Thoracic aorta (tissue), 2 donors: ENCODE measurements around the gene ARFGAP2. TPM values are rescaled to one million over a fixed set of nuclear protein-coding genes. Genes with fewer than 3 reads are reported as not detected.

Source experiments
- ATAC-seq: fragments of 150-250 bp; one replicate; pipeline ENCODE4 v1.8.0; 2017; ENCODE audit warnings: low read depth; ENCODE audit not compliant: insufficient number of reproducible peaks, low FRiP score
- DNase-seq: peaks from one replicate; pipeline ENCODE4 v3.0.0-alpha.2; 2020; ENCODE audit warnings: low spot score
- H3K27ac ChIP-seq, 2 donors: fragments of 200-600 bp; sonication (generic); 1 replicate in 1 of 2; 2 replicates in 1 of 2; pipeline ENCODE4 v1.5.1; 2016; ENCODE audit warnings: mild to moderate bottlenecking in 2 of 2, moderate library complexity in 2 of 2
- H3K27me3 ChIP-seq: fragments of 200-600 bp; sonication (generic); replicated peaks from 2 replicates; pipeline ENCODE4 v1.6.0; 2016; ENCODE audit warnings: mild to moderate bottlenecking; ENCODE audit not compliant: insufficient read depth
- H3K36me3 ChIP-seq: fragments of 200-600 bp; sonication (generic); one replicate; pipeline ENCODE4 v1.5.1; 2016
- H3K4me1 ChIP-seq, 2 donors: fragments of 200-600 bp; sonication (generic); 1 replicate in 1 of 2; 2 replicates in 1 of 2; pipeline versions ENCODE4 v1.5.1 to v1.6.0; 2016; ENCODE audit warnings: low read depth in 2 of 2, mild to moderate bottlenecking in 1 of 2; ENCODE audit not compliant: control insufficient read depth in 1 of 2
- H3K4me3 ChIP-seq: fragments of 200-600 bp; sonication (generic); 2 replicates; pipeline ENCODE4 v1.5.1; 2016; ENCODE audit warnings: mild to moderate bottlenecking
- H3K9me3 ChIP-seq: fragments of 200-600 bp; sonication (generic); 2 replicates; pipeline ENCODE4 v1.5.1; 2016
- total RNA-seq, 2 donors: library from RNA; depleted of rRNA; stranded (reverse); fragments of >200 nt; gene quantifications; one replicate each; pipeline versions ENCODE4 v1.1.0 to v1.2.3, GENCODE V29; 2016
- TF ChIP-seq, protein P1 (sequence below): fragments of 200-600 bp; sonication (generic); IDR thresholded peaks from one replicate; pipeline ENCODE4 v1.5.1; 2019; ENCODE audit warnings: antibody characterized with exemption

The ARFGAP2 gene
- total RNA-seq, 2 donors from 2014 or later: 122 to 164 TPM

DNA sequence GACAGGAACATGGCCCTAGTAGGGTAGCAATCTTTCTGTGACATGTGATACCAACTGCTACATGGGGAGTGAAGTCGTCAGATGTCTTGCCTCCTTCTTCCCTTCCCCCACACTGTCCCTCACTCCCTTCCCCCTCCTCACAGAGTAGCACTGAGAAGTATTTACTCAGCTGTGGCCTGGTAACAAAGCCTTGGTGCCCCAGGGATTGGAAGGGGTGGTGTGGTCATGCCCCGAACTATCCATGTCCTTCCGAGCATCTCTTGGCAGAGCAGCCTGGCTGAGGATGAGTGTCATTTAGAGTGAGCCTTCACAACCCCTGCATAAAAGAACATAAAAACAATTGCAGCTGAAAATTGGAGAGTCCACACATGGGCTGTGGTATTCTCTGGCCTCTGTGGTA, 46.1 kb downstream of the ARFGAP2 start:
- Histone ChIP-seq H3K27ac (no peak overlapping the region), H3K4me1 (no peaks in the 10 kb centered on the region), H3K9me3 (no peaks in the 10 kb centered on the region), H3K36me3 (no peaks in the 10 kb centered on the region), H3K27me3 (no peaks in the 10 kb centered on the region), H3K4me3 (no peak overlapping the region)
- no peak for ATAC-seq
- TF ChIP-seq, protein P1, sequence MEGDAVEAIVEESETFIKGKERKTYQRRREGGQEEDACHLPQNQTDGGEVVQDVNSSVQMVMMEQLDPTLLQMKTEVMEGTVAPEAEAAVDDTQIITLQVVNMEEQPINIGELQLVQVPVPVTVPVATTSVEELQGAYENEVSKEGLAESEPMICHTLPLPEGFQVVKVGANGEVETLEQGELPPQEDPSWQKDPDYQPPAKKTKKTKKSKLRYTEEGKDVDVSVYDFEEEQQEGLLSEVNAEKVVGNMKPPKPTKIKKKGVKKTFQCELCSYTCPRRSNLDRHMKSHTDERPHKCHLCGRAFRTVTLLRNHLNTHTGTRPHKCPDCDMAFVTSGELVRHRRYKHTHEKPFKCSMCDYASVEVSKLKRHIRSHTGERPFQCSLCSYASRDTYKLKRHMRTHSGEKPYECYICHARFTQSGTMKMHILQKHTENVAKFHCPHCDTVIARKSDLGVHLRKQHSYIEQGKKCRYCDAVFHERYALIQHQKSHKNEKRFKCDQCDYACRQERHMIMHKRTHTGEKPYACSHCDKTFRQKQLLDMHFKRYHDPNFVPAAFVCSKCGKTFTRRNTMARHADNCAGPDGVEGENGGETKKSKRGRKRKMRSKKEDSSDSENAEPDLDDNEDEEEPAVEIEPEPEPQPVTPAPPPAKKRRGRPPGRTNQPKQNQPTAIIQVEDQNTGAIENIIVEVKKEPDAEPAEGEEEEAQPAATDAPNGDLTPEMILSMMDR: no peak
- no peak for DNase-seq

DNA sequence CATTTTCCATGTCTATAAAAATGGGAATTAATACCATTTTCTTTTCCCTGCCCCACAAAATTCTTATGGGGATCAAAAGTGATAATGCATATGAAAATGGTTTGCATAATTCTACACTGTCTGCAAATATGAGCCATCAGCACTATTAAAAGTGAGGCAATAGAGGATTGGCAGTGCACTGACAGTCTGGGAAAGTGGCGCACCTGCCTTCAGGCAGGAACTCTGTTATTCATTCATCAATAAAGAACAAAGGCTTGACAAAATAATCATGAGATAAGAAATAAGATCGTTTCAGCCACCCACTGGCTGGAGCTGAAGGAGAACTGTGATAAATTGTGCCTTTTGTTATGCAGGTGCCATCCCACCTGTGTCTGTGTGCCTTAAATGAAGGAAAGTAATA, 49.5 kb downstream of the ARFGAP2 start:
- no peak overlapping the region for H3K27ac ChIP-seq
- ATAC-seq (no peak), DNase-seq (no peak)
- H3K4me3 ChIP-seq: no peak overlapping the region
- H3K9me3 ChIP-seq: no peaks in the 10 kb centered on the region
- TF ChIP-seq, protein P1: no peak
- H3K36me3 ChIP-seq: no peaks in the 10 kb centered on the region
- no peaks in the 10 kb centered on the region for H3K4me1 ChIP-seq
- no peaks in the 10 kb centered on the region for H3K27me3 ChIP-seq

DNA sequence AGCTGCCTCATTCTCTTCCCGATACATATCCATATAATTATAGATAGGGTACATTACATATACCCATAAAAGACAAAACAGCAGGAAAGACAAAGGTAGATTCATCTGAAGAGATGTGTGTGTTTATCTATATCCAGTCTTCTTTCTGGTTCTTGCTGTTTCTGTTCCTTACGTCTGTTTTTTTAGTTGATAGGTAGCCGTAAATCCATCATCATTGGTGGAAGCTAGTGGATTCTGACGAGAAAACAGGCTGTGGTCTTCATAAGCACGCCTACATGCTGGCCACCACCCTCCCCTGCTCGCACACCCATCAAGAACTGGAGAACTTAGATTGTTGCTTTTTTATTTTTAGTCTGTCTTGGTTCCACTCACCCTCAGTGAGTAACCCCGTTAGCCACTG, 51.6 kb downstream of the ARFGAP2 start:
- Histone ChIP-seq H3K4me1 (no peaks in the 10 kb centered on the region), H3K27me3 (no peaks in the 10 kb centered on the region), H3K4me3 (no peak overlapping the region), H3K36me3 (no peaks in the 10 kb centered on the region), H3K9me3 (no peaks in the 10 kb centered on the region), H3K27ac (no peak overlapping the region)
- DNase-seq: no peak
- ATAC-seq: no peak
- TF ChIP-seq, protein P1: no peak

DNA sequence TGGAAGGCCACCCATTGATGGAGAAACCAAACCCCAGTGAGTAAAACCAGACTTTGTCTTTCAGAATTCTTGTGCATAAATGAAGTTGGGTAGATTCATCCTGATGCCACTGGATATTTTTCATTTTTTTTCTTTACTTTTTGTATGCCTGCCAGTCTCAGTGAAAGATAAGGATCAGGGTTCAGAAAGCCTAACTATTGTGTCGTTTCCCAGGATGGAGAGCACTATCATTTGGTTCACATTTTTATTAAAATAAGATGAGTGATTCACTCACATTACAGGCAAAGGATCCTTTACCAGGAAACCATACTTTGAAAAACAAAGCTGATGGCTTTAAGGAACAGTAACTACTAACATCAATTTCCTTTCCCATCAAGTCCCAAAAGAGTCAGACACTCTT, 52.0 kb downstream of the ARFGAP2 start:
- no peak for ATAC-seq
- H3K27ac ChIP-seq: no peak overlapping the region
- no peaks in the 10 kb centered on the region for H3K36me3 ChIP-seq
- no peaks in the 10 kb centered on the region for H3K9me3 ChIP-seq
- no peaks in the 10 kb centered on the region for H3K4me1 ChIP-seq
- no peaks in the 10 kb centered on the region for H3K27me3 ChIP-seq
- H3K4me3 ChIP-seq: no peak overlapping the region
- TF ChIP-seq, protein P1: no peak
- no peak for DNase-seq

DNA sequence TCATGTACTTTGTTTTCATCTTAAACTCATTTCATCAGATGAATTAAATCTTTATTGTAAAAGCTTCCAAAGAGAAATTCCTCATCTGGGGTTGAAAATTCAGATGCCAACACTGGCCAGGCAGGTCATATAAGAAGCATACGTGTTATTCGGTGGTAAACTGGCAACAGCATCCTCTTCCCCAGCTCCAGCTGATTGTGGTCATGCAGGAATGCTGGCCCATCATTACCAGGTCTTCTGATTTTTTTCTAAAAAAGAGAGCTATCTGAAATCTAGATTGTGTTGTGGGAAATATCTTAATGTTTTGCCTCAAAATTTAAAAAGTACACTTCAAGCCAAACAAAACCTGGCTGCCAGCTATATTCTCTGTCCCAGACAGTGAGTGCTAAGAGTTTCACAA, 53.6 kb downstream of the ARFGAP2 start:
- no peak for ATAC-seq
- no peaks in the 10 kb centered on the region for H3K36me3 ChIP-seq
- H3K4me1 ChIP-seq: no peaks in the 10 kb centered on the region
- no peak overlapping the region for H3K4me3 ChIP-seq
- no peaks in the 10 kb centered on the region for H3K9me3 ChIP-seq
- TF ChIP-seq, protein P1: no peak
- H3K27ac ChIP-seq: no peak overlapping the region
- no peak for DNase-seq
- H3K27me3 ChIP-seq: no peaks in the 10 kb centered on the region
